Astrocyte of the cerebellum (primary cell): Measurements from ENCODE around the gene DSG3.
A peak's percentile ranks its signal among the peaks of the same experiment; 100 is the strongest.

ENCODE experiments used
- DNase-seq: peaks from one replicate; pipeline ENCODE4 v3.0.0-alpha.2; 2011; ENCODE audit warnings: low read depth
- H3K4me3 ChIP-seq: 2 replicates; pipeline ENCODE4 v1.5.1; 2011; ENCODE audit warnings: mild to moderate bottlenecking, low read depth, low read length, moderate library complexity
- CTCF ChIP-seq: IDR thresholded peaks from 2 replicates; pipeline ENCODE4 v1.5.1; 2012; ENCODE audit warnings: low read length, low read depth, moderate library complexity, mild to moderate bottlenecking; ENCODE audit errors: missing control alignments
- in situ Hi-C: cut with HindIII; loops from 2 replicates; pipeline ENCODE4 v1.10.0; 2017; ENCODE audit warnings: low sequenced_read_pairs

DSG3 gene

GRCh38 chr18:31487246-31488015 is 39.9 kb downstream of the DSG3 start:
- DNase-seq, result peak; percentile 69
- TF ChIP-seq CTCF, result no peak
- in situ Hi-C loops, result no loop called here
- no peak overlapping the region for H3K4me3 ChIP-seq

- in situ Hi-C loops, result no loop called here
- no peak for DNase-seq
Measured at GRCh38 chr18:31489311-31489710, 41.8 kb downstream of the DSG3 start.

GRCh38 chr18:31490387-31490786 is 42.8 kb downstream of the DSG3 start:
- no peak for DNase-seq
- in situ Hi-C loops, result no loop called here
- TF ChIP-seq CTCF, result no peak
- no peak overlapping the region for H3K4me3 ChIP-seq

More at GRCh38 chr18:31489311-31489710, 41.8 kb downstream of the DSG3 start:
- TF ChIP-seq CTCF, result no peak
- H3K4me3 ChIP-seq, result no peak overlapping the region

- TF ChIP-seq CTCF, result no peak
- no peak for DNase-seq
- H3K4me3 ChIP-seq, result no peak overlapping the region
- in situ Hi-C loops, result no loop called here
Measured at GRCh38 chr18:31490833-31491232, 43.3 kb downstream of the DSG3 start.

- DNase-seq, result no peak
- no peak for TF ChIP-seq CTCF
- no peak overlapping the region for H3K4me3 ChIP-seq
- in situ Hi-C loops, result no loop called here
Measured at GRCh38 chr18:31491586-31491985, 44.0 kb downstream of the DSG3 start.

- DNase-seq, result no peak
- no peak for TF ChIP-seq CTCF
- no peak overlapping the region for H3K4me3 ChIP-seq
- in situ Hi-C loops, result no loop called here
Measured at GRCh38 chr18:31492671-31493070, 45.1 kb downstream of the DSG3 start.
